Activated CD4-positive, alpha-beta T cell treated with anti-CD3 and anti-CD28 coated beads, Interleukin-2, amount 10 ng/mL, durations not matched to agents 7 days and 5 days (primary cell): ENCODE results near the gene NUDT3. TPM values are rescaled to one million over a fixed set of nuclear protein-coding genes. Genes with fewer than 3 reads are reported as not detected.

ENCODE experiments used
- CTCF ChIA-PET: fragments of 350-600 bp; sonication (Branson Sonifier 250); formaldehyde crosslinking; loops from one replicate; lab custom pipeline; 2021; ENCODE audit warnings: antibody characterized with exemption; lab: Charles Lee
- POLR2A ChIA-PET: fragments of 350-600 bp; sonication (Branson Sonifier 250); formaldehyde crosslinking; loops from one replicate; lab custom pipeline; 2021; ENCODE audit warnings: antibody characterized with exemption; lab: Charles Lee
- DNase-seq: peaks from one replicate; pipeline ENCODE4 v3.0.0-alpha.2; 2020
- H3K27ac Mint-ChIP-seq: one replicate; pipeline ENCODE4 v1.8.0; 2021; ENCODE audit warnings: mild to moderate bottlenecking, moderate library complexity, mixed read lengths
- H3K27me3 Mint-ChIP-seq: one replicate; pipeline ENCODE4 v1.8.0; 2021; ENCODE audit warnings: mixed read lengths
- H3K36me3 Mint-ChIP-seq: one replicate; pipeline ENCODE4 v1.8.0; 2021; ENCODE audit warnings: low read depth, mixed read lengths
- H3K4me1 Mint-ChIP-seq: one replicate; pipeline ENCODE4 v1.8.0; 2021; ENCODE audit warnings: mixed read lengths
- H3K4me3 Mint-ChIP-seq: one replicate; pipeline ENCODE4 v1.8.0; 2021; ENCODE audit warnings: mild to moderate bottlenecking, moderate library complexity, mixed read lengths
- H3K9me3 Mint-ChIP-seq: one replicate; pipeline ENCODE4 v1.8.0; 2021; ENCODE audit warnings: mixed read lengths
- total RNA-seq, 2 experiments: library from RNA; stranded (reverse); gene quantifications; one replicate each; pipeline ENCODE4 v1.2.3, GENCODE V29; 2021

Gene NUDT3
- total RNA-seq, 2 experiments from 2014 or later = 12.4 to 13.3 TPM

DNA sequence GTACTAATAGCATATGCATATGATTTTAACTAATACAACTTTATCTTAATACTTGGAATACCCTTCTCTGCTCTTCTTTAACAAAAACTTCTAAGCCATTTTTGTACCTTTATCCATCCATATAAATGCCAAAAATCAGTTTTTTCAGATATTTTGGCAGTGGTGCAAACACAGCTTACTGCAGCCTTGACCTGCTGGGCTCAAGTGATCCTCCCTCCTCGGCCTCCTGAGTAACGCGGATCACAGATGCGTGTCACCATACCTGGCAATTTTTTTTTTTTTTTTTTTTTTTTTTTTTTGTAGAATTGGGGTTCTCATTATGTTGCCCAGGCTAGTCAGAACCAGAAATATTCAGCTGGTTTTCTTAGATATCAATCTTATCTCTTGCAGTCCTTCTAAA, 89.5 kb downstream of the NUDT3 start:
- no peaks in the 10 kb centered on the region for H3K27me3 Mint-ChIP-seq
- POLR2A ChIA-PET = no interaction called here
- DNase-seq = no peak
- CTCF ChIA-PET = no interaction called here
- H3K36me3 Mint-ChIP-seq = no peaks in the 10 kb centered on the region
- H3K4me3 Mint-ChIP-seq = no peak overlapping the region
- H3K9me3 Mint-ChIP-seq = no peaks in the 10 kb centered on the region
- H3K4me1 Mint-ChIP-seq = no peaks in the 10 kb centered on the region
- H3K27ac Mint-ChIP-seq = no peak overlapping the region

DNA sequence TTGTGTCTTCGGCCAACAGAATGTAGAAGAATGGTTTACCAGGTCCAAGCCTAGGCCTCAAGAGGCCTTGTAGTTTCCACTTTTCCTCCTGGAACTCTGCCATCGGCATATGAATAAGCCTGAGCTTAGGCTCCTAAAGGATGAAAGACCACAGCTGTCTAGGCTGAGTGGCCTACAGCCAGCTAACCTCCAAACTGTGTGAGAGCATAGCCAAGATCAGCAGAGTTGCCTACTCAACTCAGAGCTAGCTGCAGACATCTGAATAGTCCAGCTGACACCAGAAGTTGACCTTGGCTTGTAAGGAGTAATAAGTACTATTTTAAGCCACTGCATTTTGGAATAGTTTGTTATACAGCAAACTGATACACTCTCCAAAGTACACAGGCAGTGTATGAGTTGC, 91.1 kb downstream of the NUDT3 start:
- CTCF ChIA-PET = interaction anchor here (1.0 to 1.2 kb wide), 2 partner anchors 11 to 105 kb away, joined by 3 to 4 read pairs; no protein-coding TSS in a partner anchor
- Mint-ChIP-seq H3K4me3 (no peak overlapping the region), H3K36me3 (no peaks in the 10 kb centered on the region), H3K27ac (no peak overlapping the region), H3K9me3 (no peaks in the 10 kb centered on the region), H3K4me1 (peaks cover 7% of the 10 kb centered on the region), H3K27me3 (no peaks in the 10 kb centered on the region)
- no peak for DNase-seq
- POLR2A ChIA-PET = no interaction called here

DNA sequence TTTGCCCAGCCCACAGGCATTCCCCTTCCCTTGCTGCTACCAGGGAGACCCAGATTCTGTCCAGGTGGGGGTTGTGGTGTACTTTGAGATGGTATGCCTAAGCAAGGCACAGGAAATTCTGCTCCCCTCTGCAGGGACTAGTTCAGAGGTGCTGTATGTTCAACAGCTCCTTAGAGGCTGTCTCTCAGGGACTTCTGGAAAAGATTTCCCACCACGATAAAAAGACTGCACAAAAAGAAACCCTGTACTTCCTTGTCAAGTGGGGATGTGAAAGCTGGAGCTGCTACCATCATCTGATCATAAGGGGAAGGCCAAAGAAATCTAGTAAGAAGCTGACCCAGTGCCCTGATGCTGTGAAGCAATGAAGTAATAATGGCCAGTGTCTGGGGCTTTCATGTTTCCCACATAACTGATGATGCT, 92.1 kb downstream of the NUDT3 start:
- Mint-ChIP-seq H3K27ac (no peak overlapping the region), H3K4me1 (peaks cover 14% of the 10 kb centered on the region), H3K9me3 (no peaks in the 10 kb centered on the region), H3K4me3 (no peak overlapping the region), H3K27me3 (no peaks in the 10 kb centered on the region), H3K36me3 (no peaks in the 10 kb centered on the region)
- ChIA-PET POLR2A (interaction anchor here (0.6 kb wide), 1 partner anchor 141 kb away, joined by 6 read pairs; no protein-coding TSS in a partner anchor), CTCF (interaction anchor here (0.9 to 1.0 kb wide), 2 partner anchors 9 to 18 kb away, joined by 3 read pairs; no protein-coding TSS in a partner anchor)
- no peak for DNase-seq

DNA sequence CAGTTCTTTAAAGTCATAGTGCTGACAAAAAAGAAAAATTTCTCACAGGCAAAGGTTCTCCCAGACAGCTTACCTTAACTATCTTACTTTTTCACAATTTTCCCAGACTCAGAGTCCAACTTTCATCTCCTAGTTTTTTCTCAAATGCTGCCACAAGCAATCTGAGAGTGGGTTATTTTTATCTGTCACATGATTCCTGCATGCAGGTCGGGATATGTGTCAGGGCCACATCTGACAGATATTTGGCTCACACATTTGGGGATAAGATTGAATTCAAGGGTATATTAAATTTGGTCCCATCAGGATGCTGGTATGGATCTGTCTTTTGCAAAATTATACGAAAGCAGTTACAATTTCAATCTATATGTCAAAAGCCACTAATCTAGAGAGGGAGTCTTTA, 93.5 kb downstream of the NUDT3 start:
- POLR2A ChIA-PET = no interaction called here
- DNase-seq = no peak
- CTCF ChIA-PET = no interaction called here
- Mint-ChIP-seq H3K27ac (no peak overlapping the region), H3K9me3 (no peaks in the 10 kb centered on the region), H3K36me3 (peaks cover 4% of the 10 kb centered on the region), H3K27me3 (no peaks in the 10 kb centered on the region), H3K4me3 (no peak overlapping the region), H3K4me1 (peaks cover 14% of the 10 kb centered on the region)

DNA sequence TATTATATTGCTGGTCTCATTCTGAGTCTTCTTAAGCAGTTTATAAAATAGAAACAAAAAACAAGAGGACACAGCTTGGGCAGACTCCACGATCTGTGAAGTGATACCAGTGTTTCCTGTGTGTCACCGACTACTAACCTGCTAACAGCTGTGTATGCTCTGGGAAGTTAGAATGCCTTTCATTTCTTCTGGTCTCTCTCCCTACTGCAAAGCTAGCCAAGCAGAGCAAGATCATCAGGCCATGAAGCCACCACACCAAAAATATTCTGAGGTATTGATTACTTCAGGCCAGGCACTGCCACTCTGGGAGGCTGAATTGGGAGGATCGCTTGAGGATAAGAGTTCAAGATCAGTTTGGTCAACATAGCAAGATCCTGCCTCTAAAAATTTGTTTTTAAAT, 96.7 kb downstream of the NUDT3 start:
- H3K27me3 Mint-ChIP-seq = no peaks in the 10 kb centered on the region
- CTCF ChIA-PET = interaction anchor here (0.6 to 1.8 kb wide), 4 partner anchors 10 to 63 kb away, joined by 3 to 4 read pairs (median 4); no protein-coding TSS in a partner anchor
- POLR2A ChIA-PET = interaction anchor here (0.6 kb wide), 1 partner anchor 24 kb away, joined by 5 read pairs; no protein-coding TSS in a partner anchor
- peak overlapping the region; percentile 1 for H3K4me3 Mint-ChIP-seq
- peaks cover 17% of the 10 kb centered on the region for H3K36me3 Mint-ChIP-seq
- no peaks in the 10 kb centered on the region for H3K9me3 Mint-ChIP-seq
- peaks cover 14% of the 10 kb centered on the region for H3K4me1 Mint-ChIP-seq
- peak; percentile 24 for DNase-seq
- H3K27ac Mint-ChIP-seq = peak overlapping the region; percentile 64

DNA sequence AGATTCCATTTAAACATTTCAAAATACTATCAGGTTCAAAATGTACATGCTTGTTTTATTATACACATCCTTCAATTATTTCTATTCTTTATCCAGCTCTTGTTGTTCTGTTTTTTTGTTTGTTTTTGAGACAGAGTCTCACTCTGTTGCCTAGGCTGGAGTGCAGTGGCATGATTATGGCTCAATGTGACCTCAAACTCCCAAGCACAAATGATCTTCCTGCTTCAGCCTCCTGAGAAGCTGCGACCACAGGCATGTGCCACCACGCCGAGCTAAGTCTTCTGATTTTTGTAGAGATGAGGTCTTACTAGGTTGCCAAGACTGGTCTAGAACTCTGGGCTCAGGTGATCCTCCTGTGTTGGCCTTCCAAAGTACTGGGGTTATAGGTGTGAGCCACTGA, 99.5 kb downstream of the NUDT3 start:
- Mint-ChIP-seq H3K27ac (no peak overlapping the region), H3K4me1 (peaks cover 30% of the 10 kb centered on the region), H3K9me3 (no peaks in the 10 kb centered on the region), H3K4me3 (no peak overlapping the region), H3K27me3 (no peaks in the 10 kb centered on the region), H3K36me3 (peaks cover 25% of the 10 kb centered on the region)
- ChIA-PET POLR2A (interaction anchor here (0.6 kb wide), 1 partner anchor 22 kb away, joined by 3 read pairs; no protein-coding TSS in a partner anchor), CTCF (interaction anchor here (0.5 to 1.3 kb wide), 3 partner anchors 10 to 1324 kb away, joined by 3 to 4 read pairs (median 3); partner anchors contain the start of gene SMIM29)
- no peak for DNase-seq

DNA sequence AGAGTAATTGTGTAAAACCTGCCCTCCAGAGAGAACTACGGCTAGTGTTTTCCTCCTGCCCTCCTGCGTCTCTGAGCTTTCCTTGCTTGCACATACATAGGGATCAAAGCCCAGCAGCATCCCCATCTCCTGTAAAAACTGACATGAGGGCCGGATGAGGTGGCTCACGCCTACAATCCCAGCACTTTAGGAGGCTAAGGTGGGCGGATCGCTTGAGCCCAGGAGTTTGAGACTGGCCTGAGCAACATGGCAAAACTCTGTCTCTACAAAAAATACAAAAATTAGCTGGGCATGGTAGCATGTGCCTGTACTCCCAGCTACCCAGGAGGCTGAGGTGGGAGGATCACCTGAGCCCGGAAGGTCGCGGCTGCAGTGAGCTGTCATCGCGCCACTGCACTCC, 103.3 kb downstream of the NUDT3 start:
- H3K4me3 Mint-ChIP-seq = no peak overlapping the region
- POLR2A ChIA-PET = no interaction called here
- no peaks in the 10 kb centered on the region for H3K27me3 Mint-ChIP-seq
- no peak for DNase-seq
- H3K36me3 Mint-ChIP-seq = peaks cover 37% of the 10 kb centered on the region
- peak overlapping the region; percentile 58 for H3K27ac Mint-ChIP-seq
- CTCF ChIA-PET = interaction anchor here (0.9 to 1.9 kb wide), 2 partner anchors 12 to 15 kb away, joined by 3 to 4 read pairs; no protein-coding TSS in a partner anchor
- no peaks in the 10 kb centered on the region for H3K9me3 Mint-ChIP-seq
- peaks cover 31% of the 10 kb centered on the region for H3K4me1 Mint-ChIP-seq

DNA sequence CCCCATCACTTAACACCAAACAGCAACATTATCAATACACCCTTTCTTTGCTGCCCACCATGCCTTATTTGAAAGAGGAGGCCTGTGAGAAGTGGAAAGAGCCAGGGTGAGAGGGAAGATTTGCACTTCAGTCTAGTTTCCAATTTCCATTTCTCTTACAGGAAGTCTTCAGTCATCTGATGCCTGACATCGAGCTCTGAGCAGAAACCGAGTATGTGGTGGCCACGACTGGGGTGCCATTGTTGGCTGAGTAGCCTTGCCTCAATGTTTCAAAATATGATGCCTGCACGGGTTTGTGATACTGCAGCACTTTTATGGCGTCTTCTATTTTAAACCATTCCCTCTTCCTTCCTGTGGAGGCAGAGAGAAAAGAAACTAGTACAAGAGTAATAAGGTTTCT, 103.9 kb downstream of the NUDT3 start:
- Mint-ChIP-seq H3K27me3 (no peaks in the 10 kb centered on the region), H3K9me3 (no peaks in the 10 kb centered on the region), H3K27ac (peak overlapping the region; percentile 47), H3K36me3 (peaks cover 36% of the 10 kb centered on the region), H3K4me3 (no peak overlapping the region), H3K4me1 (peaks cover 31% of the 10 kb centered on the region)
- DNase-seq = peak; percentile 39
- CTCF ChIA-PET = no interaction called here
- POLR2A ChIA-PET = no interaction called here

DNA sequence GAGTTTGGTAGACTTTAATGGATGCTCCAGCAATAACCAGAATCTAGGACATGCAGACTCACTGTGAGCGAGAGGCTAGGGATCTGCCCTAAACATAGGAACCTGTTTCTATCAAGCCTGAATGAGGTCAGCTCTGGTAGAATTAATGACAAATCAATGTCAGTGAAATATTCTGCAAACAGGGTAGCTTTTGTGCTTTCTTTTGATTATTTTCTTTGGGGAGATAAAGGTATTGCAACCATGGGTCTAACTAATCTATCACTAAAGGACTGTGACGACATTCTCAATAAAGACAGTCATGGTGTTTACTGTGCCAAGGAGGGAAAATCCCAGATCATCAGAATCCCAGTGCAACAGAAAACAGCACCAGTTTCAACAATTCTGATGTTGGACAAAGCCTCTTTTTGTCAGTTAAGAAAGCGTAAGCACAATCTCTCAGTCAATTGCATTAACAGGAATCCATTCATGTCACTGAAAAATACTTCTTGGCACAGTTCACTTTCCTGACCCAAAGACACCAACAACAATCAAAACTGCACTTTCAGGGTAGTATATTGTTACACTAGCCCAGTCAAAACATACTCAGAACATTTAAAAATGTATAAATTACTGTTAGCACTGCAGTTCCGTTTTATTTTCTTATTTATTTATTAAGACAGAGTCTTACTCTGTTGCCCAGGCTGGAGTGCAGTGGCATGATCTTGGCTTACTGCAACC, 106.9 kb downstream of the NUDT3 start:
- ChIA-PET CTCF (no interaction called here), POLR2A (no interaction called here)
- no peak for DNase-seq
- peaks cover 32% of the 10 kb centered on the region for H3K36me3 Mint-ChIP-seq
- no peaks in the 10 kb centered on the region for H3K9me3 Mint-ChIP-seq
- no peak overlapping the region for H3K27ac Mint-ChIP-seq
- H3K4me3 Mint-ChIP-seq = no peak overlapping the region
- peaks cover 31% of the 10 kb centered on the region for H3K4me1 Mint-ChIP-seq
- H3K27me3 Mint-ChIP-seq = no peaks in the 10 kb centered on the region

DNA sequence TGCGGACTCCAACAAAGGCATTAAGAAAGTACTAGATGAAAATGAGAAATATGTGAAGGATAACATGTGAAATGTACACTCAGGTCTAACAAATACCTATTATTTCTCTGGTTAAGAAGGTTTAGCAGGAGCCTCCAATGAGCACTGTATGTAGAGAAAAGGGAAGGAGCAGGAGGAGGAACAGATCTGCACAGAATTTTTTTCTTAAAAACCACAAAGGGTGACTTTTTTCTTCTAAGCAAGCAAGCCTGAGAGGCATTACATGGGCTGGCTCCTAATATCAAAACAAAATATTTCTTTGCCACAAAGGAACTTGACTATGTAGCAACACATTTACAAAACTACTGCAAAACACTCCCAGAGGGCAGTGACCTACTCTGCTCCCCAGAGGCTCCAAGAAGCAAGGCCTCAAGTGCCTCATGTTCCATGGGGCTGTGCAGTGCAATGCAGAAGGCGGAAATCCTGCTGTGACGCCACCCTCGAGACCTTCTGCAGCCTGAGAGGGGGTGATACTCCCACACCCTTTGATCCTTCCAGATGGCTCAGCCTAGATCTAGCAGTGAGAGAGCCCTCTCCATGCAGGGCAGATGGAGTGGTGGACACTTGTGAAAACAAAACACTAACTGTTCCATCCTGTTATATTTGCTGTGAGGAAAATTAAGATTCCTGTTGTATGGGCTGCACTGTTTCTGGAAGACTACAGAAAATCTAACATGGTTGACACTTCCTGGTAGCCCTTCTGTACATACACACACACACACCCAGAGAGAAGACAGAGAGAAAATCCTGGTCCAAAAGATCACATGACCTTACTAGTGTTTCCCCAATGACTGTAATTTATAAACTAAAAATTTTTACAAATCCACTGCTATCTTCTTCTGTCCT, 107.7 kb downstream of the NUDT3 start:
- POLR2A ChIA-PET = no interaction called here
- peaks cover 30% of the 10 kb centered on the region for H3K4me1 Mint-ChIP-seq
- no peaks in the 10 kb centered on the region for H3K9me3 Mint-ChIP-seq
- H3K4me3 Mint-ChIP-seq = no peak overlapping the region
- CTCF ChIA-PET = interaction anchor here (0.7 to 0.9 kb wide), 2 partner anchors 77 to 667 kb away, joined by 3 to 5 read pairs; no protein-coding TSS in a partner anchor
- no peaks in the 10 kb centered on the region for H3K27me3 Mint-ChIP-seq
- DNase-seq = no peak
- no peak overlapping the region for H3K27ac Mint-ChIP-seq
- H3K36me3 Mint-ChIP-seq = peaks cover 33% of the 10 kb centered on the region

DNA sequence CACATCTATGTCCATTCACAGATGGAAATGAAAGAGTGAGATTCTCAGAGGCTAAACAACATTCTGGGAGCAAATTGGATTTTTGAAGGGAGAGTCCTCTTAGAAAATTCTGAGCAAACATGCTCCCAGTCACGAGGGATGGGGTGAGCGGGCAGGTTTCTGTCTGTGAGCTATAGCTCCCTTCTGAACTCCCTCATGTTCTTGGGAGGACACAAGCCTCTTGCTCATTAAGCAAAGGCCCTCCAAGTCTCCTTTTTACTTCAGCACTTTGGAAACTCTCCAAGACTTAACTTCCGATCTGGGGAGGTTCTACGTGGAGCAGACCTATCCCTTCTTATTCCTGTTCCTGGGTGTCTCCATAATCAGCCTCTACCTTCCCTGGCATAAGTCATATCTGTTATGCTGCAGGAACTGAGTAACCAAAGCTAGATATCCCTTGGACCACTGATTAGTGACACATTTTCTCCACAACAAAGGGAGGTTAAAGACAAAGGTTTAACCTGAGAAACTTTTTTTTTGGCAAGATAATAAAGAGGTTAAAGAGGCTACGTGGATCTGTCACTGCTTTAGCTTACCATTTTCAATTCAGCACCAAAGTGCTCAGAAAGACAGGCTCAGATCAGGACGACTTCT, 110.7 kb downstream of the NUDT3 start:
- ChIA-PET POLR2A (no interaction called here), CTCF (interaction anchor here (0.6 to 1.4 kb wide), 2 partner anchors 18 to 89 kb away, joined by 3 read pairs; no protein-coding TSS in a partner anchor)

DNA sequence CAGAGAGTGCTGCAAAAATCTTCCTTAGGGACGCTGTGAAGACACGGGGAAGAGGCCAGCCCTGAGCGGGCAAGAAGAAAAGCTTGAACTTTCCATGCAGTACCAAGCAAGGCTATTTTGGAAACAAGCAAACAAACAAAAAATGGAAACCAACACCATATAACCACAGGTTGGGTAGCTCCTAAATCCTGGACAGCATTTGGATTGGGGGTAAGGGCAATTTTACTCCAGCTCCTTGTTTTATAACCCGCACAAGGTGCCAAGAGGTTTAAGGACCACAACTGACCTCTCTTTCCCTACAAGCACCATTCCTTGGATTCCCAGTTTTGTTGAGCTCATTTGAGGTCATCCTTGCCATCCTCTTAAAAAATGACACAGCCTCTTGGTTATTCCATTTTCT, 112.3 kb downstream of the NUDT3 start:
- POLR2A ChIA-PET = no interaction called here
- Mint-ChIP-seq H3K9me3 (no peaks in the 10 kb centered on the region), H3K27me3 (no peaks in the 10 kb centered on the region), H3K36me3 (peaks cover 16% of the 10 kb centered on the region), H3K4me1 (peaks cover 18% of the 10 kb centered on the region), H3K27ac (no peak overlapping the region), H3K4me3 (no peak overlapping the region)
- CTCF ChIA-PET = interaction anchor here (1.3 to 1.8 kb wide), 2 partner anchors 15 to 31 kb away, joined by 4 to 5 read pairs; no protein-coding TSS in a partner anchor
- no peak for DNase-seq

More for the DNA sequence above, 110.7 kb downstream of the NUDT3 start:
- peaks cover 19% of the 10 kb centered on the region for H3K36me3 Mint-ChIP-seq
- no peak for DNase-seq
- H3K9me3 Mint-ChIP-seq = no peaks in the 10 kb centered on the region
- no peak overlapping the region for H3K27ac Mint-ChIP-seq
- peaks cover 18% of the 10 kb centered on the region for H3K4me1 Mint-ChIP-seq
- no peak overlapping the region for H3K4me3 Mint-ChIP-seq
- no peaks in the 10 kb centered on the region for H3K27me3 Mint-ChIP-seq
